Prostate gland (tissue), 2 donors: ENCODE results near the gene ZNF628. TPM values are rescaled to one million over a fixed set of nuclear protein-coding genes. Genes with fewer than 3 reads are reported as not detected.

Source experiments
- DNase-seq: peaks from one replicate; pipeline ENCODE4 v3.0.0-alpha.2; 2019; ENCODE audit warnings: low spot score
- H3K27ac ChIP-seq, 2 donors: fragments of 200-600 bp; sonication (generic); 2 replicates each; pipeline ENCODE4 v1.5.1; 2017 to 2019
- H3K27me3 ChIP-seq: fragments of 200-600 bp; sonication (generic); replicated peaks from 2 replicates; pipeline ENCODE4 v1.5.1; 2019; ENCODE audit not compliant: insufficient read depth
- H3K36me3 ChIP-seq, 2 donors: fragments of 200-600 bp; sonication (generic); 1 replicate in 1 of 2; 2 replicates in 1 of 2; pipeline versions ENCODE4 v1.5.1 to v1.8.1; 2017 to 2019
- H3K4me1 ChIP-seq: fragments of 200-600 bp; sonication (generic); replicated peaks from 2 replicates; pipeline ENCODE4 v1.5.1; 2019
- H3K4me3 ChIP-seq, 2 donors: fragments of 200-600 bp; sonication (generic); 2 replicates each; pipeline ENCODE4 v1.5.1; 2017 to 2019
- H3K9me3 ChIP-seq: fragments of 200-600 bp; sonication (generic); 2 replicates; pipeline ENCODE4 v1.5.1; 2017
- POLR2A ChIP-seq: fragments of 450-650 bp; IDR thresholded peaks from one replicate; pipeline ENCODE4 v1.6.1; 2016; ENCODE audit warnings: antibody characterized with exemption, mild to moderate bottlenecking
- POLR2AphosphoS5 ChIP-seq: sonication (generic); formaldehyde crosslinking; IDR thresholded peaks from one replicate; pipeline ENCODE4 v1.6.1; 2017; ENCODE audit warnings: antibody characterized with exemption
- WGBS: methylation state at CpG from one replicate; pipeline ENCODE4 v1.1.5; 2018; 5-methylcytosine and 5-hydroxymethylcytosine counted together
- intact Hi-C: fragments of 100-400 bp; cut with DNase I; formaldehyde crosslinking; loops from one replicate; pipeline ENCODE4 v1.14.2; 2022
- total RNA-seq, 2 donors: library from RNA; depleted of rRNA; stranded (reverse); fragments of >200 nt; gene quantifications; one replicate each; pipeline ENCODE4 v1.1.0, GENCODE V29; 2016
- TF ChIP-seq, protein P1 (sequence below), 4 experiments: fragments of 200-600 bp in 2 of 4; fragments of 450-650 bp in 2 of 4; sonication (generic) in 2 of 4; IDR thresholded peaks; 1 replicate in 3 of 4; 2 replicates in 1 of 4; pipeline ENCODE4 v1.5.1; 2016 to 2019; ENCODE audit warnings: antibody characterized with exemption in 4 of 4, mild to moderate bottlenecking in 2 of 4, moderate library complexity in 2 of 4

The ZNF628 gene
- total RNA-seq, 2 donors from 2014 or later: 10.9 to 66.4 TPM

DNA sequence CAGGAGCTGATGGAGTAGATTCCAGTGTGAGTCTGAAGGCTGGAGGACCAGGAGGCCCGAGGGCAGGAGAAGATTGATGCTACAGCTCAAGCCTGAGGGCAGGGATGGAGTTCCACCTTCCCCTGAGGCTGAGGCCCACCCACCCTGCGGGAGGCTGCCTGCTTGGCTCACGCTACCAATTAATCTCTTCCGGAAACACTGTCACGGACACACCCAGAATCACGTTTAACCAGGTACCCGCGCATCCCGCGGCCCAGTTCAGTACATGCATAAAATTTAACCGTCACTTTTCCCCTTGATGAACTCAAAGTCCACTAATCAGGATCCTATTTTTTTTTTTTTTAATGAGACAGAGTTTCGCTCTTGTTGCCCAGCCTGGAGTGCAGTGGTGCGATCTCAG lies 5.2 kb upstream of the ZNF628 start:
- DNase-seq: no peak

DNA sequence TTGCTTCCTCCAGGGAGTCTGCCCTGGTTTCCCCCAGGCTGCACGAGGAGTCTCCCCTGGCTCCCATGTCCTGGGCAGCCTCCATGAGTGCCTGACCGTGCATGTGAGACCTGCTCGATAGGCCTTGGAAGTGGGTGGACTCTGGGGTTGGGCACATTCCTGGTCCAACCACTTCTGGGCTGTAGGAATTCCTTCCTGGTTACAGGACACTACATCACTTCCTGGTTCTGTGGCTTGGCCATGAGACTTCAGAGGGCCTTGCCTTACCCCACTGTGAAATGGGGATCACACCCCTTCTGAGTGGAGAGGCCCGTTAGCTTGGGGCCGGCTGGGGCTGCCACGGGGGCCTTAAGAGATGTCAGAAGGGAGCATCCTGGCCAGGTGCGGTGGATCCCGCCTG lies 4.0 kb upstream of the ZNF628 start:
- no peak for DNase-seq
- Histone ChIP-seq H3K27ac (no peak overlapping the region), H3K4me1 (no peaks in the 10 kb centered on the region), H3K27me3 (no peaks in the 10 kb centered on the region), H3K9me3 (no peaks in the 10 kb centered on the region), H3K4me3 (no peak overlapping the region), H3K36me3 (no peaks in the 10 kb centered on the region)
- intact Hi-C loops: no loop called here
- TF ChIP-seq, protein P1, sequence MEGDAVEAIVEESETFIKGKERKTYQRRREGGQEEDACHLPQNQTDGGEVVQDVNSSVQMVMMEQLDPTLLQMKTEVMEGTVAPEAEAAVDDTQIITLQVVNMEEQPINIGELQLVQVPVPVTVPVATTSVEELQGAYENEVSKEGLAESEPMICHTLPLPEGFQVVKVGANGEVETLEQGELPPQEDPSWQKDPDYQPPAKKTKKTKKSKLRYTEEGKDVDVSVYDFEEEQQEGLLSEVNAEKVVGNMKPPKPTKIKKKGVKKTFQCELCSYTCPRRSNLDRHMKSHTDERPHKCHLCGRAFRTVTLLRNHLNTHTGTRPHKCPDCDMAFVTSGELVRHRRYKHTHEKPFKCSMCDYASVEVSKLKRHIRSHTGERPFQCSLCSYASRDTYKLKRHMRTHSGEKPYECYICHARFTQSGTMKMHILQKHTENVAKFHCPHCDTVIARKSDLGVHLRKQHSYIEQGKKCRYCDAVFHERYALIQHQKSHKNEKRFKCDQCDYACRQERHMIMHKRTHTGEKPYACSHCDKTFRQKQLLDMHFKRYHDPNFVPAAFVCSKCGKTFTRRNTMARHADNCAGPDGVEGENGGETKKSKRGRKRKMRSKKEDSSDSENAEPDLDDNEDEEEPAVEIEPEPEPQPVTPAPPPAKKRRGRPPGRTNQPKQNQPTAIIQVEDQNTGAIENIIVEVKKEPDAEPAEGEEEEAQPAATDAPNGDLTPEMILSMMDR (IDR thresholded peaks at IDR 0.05): no peak
- no peak for TF ChIP-seq POLR2AphosphoS5
- no peak for TF ChIP-seq POLR2A
- 63% methylated on average over 6 of the region's 8 CpGs for WGBS

More for the DNA sequence above, 5.2 kb upstream of the ZNF628 start:
- Histone ChIP-seq H3K4me1 (no peaks in the 10 kb centered on the region), H3K9me3 (no peaks in the 10 kb centered on the region), H3K36me3 (no peaks in the 10 kb centered on the region), H3K4me3 (no peak overlapping the region), H3K27me3 (no peaks in the 10 kb centered on the region), H3K27ac (no peak overlapping the region)
- TF ChIP-seq POLR2AphosphoS5 (no peak), POLR2A (no peak)
- TF ChIP-seq, protein P1 (IDR thresholded peaks at IDR 0.05): no peak
- 59% methylated on average over 13 of the region's 13 CpGs for WGBS
- intact Hi-C loops: no loop called here

DNA sequence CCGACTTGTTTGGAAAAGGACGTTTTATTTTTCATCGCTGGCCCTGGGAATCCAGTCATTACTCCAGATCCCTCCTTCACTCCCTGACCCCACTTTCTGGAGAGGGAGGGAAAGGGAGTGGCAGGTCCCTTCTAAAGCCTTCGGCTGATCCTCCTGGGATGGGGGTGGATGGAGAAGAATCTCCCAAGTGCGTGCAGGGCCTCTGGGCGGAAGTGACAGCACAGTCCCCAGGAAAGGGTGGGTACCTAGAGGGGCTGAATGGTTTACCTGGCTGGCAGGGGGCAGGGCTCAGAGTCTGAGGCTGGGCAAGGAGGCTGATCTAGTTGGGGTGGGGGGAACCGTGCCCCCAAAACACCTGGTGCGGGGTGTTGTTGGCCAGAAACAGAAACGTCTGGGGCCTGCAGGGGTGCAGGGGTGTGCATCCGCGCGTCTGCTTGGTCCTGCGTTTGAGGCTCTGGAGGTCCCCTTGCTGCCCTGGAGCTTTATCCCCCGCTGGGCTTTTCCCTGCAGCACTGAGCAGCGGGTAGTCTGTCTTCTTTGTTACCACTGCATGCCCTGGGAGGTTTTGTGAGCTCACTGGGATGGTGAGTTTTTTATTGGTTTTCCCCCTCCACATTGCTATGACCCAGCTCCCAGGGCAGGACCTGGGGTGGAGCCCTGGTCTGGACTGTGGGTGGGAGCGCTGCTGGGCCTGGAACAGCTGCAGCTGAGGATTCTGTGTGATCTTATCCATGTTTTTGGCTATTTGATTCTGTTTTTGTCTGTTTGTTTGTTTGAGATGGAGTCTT lies 3.0 kb upstream of the ZNF628 start:
- intact Hi-C loops: no loop called here
- Histone ChIP-seq H3K4me1 (no peaks in the 10 kb centered on the region), H3K9me3 (no peaks in the 10 kb centered on the region), H3K27me3 (no peaks in the 10 kb centered on the region), H3K4me3 (no peak overlapping the region), H3K36me3 (no peaks in the 10 kb centered on the region), H3K27ac (no peak overlapping the region)
- TF ChIP-seq, protein P1 (IDR thresholded peaks at IDR 0.05): no peak
- TF ChIP-seq POLR2A: no peak
- TF ChIP-seq POLR2AphosphoS5: no peak
- DNase-seq: no peak
- 59% methylated on average over 15 of the region's 16 CpGs for WGBS

DNA sequence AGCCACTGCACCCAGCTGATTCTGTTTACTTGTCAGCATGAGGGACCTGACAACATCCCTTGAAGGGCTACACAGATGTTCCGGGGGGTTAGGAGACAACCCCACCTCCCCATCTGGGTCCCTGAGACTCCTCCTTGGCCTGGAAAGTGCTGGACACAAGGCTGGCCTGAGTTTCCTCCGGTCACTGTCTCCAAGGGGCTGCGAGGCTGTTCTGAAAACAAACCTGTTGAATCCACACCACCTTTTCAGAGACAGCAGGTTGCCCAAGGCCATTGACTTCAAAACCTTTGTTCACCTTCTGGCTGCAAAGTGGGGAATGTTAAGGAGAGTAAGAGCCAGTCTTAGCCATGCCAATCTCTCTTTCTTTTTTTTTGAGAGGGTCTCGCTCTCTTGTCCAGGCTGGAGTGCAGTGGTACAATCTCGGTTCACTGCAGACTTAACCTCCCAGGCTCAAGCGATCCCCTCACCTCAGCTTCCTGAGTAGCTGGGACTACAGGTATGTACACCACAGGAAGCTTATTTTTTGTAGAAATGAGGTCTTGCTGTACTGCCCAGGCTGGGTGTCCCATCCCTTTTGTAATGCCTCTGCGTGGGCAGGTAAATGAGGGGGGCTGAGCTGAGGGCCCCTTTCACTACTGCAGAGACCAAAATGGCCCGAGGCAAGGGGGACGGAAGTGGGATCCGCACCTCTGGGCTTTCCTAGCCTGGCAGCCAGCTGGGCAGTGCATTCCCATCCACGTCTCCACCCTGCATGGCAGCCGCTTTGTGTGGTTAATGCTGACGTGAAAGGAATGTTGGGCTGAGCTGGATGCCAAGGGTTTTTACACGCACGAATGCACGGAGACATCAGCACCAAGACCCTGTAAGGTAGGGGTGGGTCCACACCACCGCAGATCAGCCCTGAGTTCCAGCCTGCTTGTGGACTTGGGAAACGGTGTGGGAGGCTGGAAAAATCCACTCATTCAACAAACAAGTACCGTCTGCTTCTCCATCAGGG lies 1.9 kb upstream of the ZNF628 start:
- no peaks in the 10 kb centered on the region for H3K36me3 ChIP-seq
- 71% methylated on average over 19 of the region's 19 CpGs for WGBS
- no peak overlapping the region for H3K4me3 ChIP-seq
- no peak overlapping the region for H3K27ac ChIP-seq
- H3K4me1 ChIP-seq: no peaks in the 10 kb centered on the region
- no peaks in the 10 kb centered on the region for H3K9me3 ChIP-seq
- DNase-seq: no peak
- no peaks in the 10 kb centered on the region for H3K27me3 ChIP-seq
- TF ChIP-seq POLR2AphosphoS5: no peak
- TF ChIP-seq, protein P1 (IDR thresholded peaks at IDR 0.05): no peak
- no peak for TF ChIP-seq POLR2A
- intact Hi-C loops: no loop called here
